Raji (cell line): ENCODE measurements around the gene WDR27.

Experiments used
- POLR2A ChIP-seq: IDR thresholded peaks from 2 replicates; pipeline ENCODE4 v1.6.1; 2011; ENCODE audit warnings: low read depth, low read length, control low read depth; ENCODE audit not compliant: insufficient read depth

WDR27 gene

GRCh38 chr6:169684056-169684455, 17.8 kb downstream of the WDR27 start:
- no peak for TF ChIP-seq POLR2A

- no peak for TF ChIP-seq POLR2A
Observed at GRCh38 chr6:169678342-169678741, 23.5 kb downstream of the WDR27 start.

GRCh38 chr6:169677096-169677495, 24.7 kb downstream of the WDR27 start:
- no peak for TF ChIP-seq POLR2A

GRCh38 chr6:169675011-169675410, 26.8 kb downstream of the WDR27 start:
- no peak for TF ChIP-seq POLR2A

GRCh38 chr6:169671563-169671962, 30.3 kb downstream of the WDR27 start:
- no peak for TF ChIP-seq POLR2A

- no peak for TF ChIP-seq POLR2A
Observed at GRCh38 chr6:169669889-169670288, 31.9 kb downstream of the WDR27 start.

GRCh38 chr6:169669147-169669546, 32.7 kb downstream of the WDR27 start:
- TF ChIP-seq POLR2A, result no peak

GRCh38 chr6:169668203-169668847, 33.5 kb downstream of the WDR27 start:
- TF ChIP-seq POLR2A, result no peak

GRCh38 chr6:169667716-169668115, 34.1 kb downstream of the WDR27 start:
- TF ChIP-seq POLR2A, result no peak

- TF ChIP-seq POLR2A, result no peak
Observed at GRCh38 chr6:169666441-169666840, 35.4 kb downstream of the WDR27 start.

- no peak for TF ChIP-seq POLR2A
Observed at GRCh38 chr6:169665289-169665688, 36.5 kb downstream of the WDR27 start.

GRCh38 chr6:169664227-169664626, 37.6 kb downstream of the WDR27 start:
- no peak for TF ChIP-seq POLR2A

GRCh38 chr6:169663468-169663867, 38.4 kb downstream of the WDR27 start:
- no peak for TF ChIP-seq POLR2A

- no peak for TF ChIP-seq POLR2A
Observed at GRCh38 chr6:169661391-169661756, 40.5 kb downstream of the WDR27 start.

GRCh38 chr6:169660751-169661390, 41.0 kb downstream of the WDR27 start:
- TF ChIP-seq POLR2A, result no peak

- no peak for TF ChIP-seq POLR2A
Observed at GRCh38 chr6:169659820-169660610, 41.8 kb downstream of the WDR27 start.
